HEK293 (cell line): ENCODE results near the gene SNAP91.
A peak's percentile ranks its signal among the peaks of the same experiment; 100 is the strongest.

Experiments
- GLIS1 ChIP-seq: fragments of 450-650 bp; formaldehyde crosslinking; IDR thresholded peaks from 2 replicates; pipeline ENCODE4 v1.5.1; 2016; ENCODE audit warnings: missing biosample characterization, missing genetic modification characterization
- PRDM4 ChIP-seq: fragments of 450-650 bp; formaldehyde crosslinking; IDR thresholded peaks from 2 replicates; pipeline ENCODE4 v1.5.1; 2017; ENCODE audit warnings: missing biosample characterization, missing genetic modification characterization
- REST ChIP-seq: fragments of 450-650 bp; formaldehyde crosslinking; IDR thresholded peaks from 2 replicates; pipeline ENCODE4 v1.5.1; 2016; ENCODE audit warnings: missing biosample characterization, missing genetic modification characterization
- SCRT2 ChIP-seq: fragments of 450-650 bp; formaldehyde crosslinking; IDR thresholded peaks from 2 replicates; pipeline ENCODE4 v1.5.1; 2016; ENCODE audit warnings: missing biosample characterization, missing genetic modification characterization
- SP2 ChIP-seq: fragments of 450-650 bp; formaldehyde crosslinking; IDR thresholded peaks from 2 replicates; pipeline ENCODE4 v1.5.1; 2016; ENCODE audit warnings: missing biosample characterization, missing genetic modification characterization
- ZBTB49 ChIP-seq: fragments of 450-650 bp; formaldehyde crosslinking; IDR thresholded peaks from 2 replicates; pipeline ENCODE4 v1.5.1; 2016; ENCODE audit warnings: missing biosample characterization, missing genetic modification characterization, low read depth
- ZFP3 ChIP-seq: fragments of 450-650 bp; formaldehyde crosslinking; IDR thresholded peaks from 2 replicates; pipeline ENCODE4 v1.5.1; 2016; ENCODE audit warnings: low read depth, missing biosample characterization, missing genetic modification characterization
- ZNF19 ChIP-seq: fragments of 450-650 bp; formaldehyde crosslinking; IDR thresholded peaks from 2 replicates; pipeline ENCODE4; 2016; ENCODE audit warnings: missing biosample characterization, missing genetic modification characterization, low read depth
- ZNF341 ChIP-seq: fragments of 450-650 bp; formaldehyde crosslinking; IDR thresholded peaks from 2 replicates; pipeline ENCODE4; 2016; ENCODE audit warnings: low read depth, missing biosample characterization, missing genetic modification characterization
- ZNF391 ChIP-seq: fragments of 450-650 bp; formaldehyde crosslinking; IDR thresholded peaks from 2 replicates; pipeline ENCODE4 v1.5.1; 2016; ENCODE audit warnings: low read depth, missing biosample characterization, missing genetic modification characterization, borderline replicate concordance
- ZNF513 ChIP-seq: fragments of 450-650 bp; IDR thresholded peaks from 2 replicates; pipeline ENCODE4 v1.5.1; 2018; ENCODE audit warnings: missing biosample characterization, missing genetic modification characterization
- ZNF548 ChIP-seq: fragments of 450-650 bp; formaldehyde crosslinking; IDR thresholded peaks from 2 replicates; pipeline ENCODE4 v1.5.1; 2016; ENCODE audit warnings: missing biosample characterization, missing genetic modification characterization
- ZNF600 ChIP-seq: fragments of 450-650 bp; formaldehyde crosslinking; IDR thresholded peaks from 2 replicates; pipeline ENCODE4 v1.5.1; 2016; ENCODE audit warnings: missing biosample characterization, missing genetic modification characterization
- ZNF843 ChIP-seq: fragments of 450-650 bp; formaldehyde crosslinking; IDR thresholded peaks from 2 replicates; pipeline ENCODE4 v1.5.1; 2016; ENCODE audit warnings: missing biosample characterization, missing genetic modification characterization
- TF ChIP-seq, protein P1 (sequence below): fragments of 450-650 bp; formaldehyde crosslinking; IDR thresholded peaks from 2 replicates; pipeline ENCODE4 v1.5.1; 2016; ENCODE audit warnings: missing biosample characterization, missing genetic modification characterization
- TF ChIP-seq, protein P2 (sequence below): fragments of 450-650 bp; formaldehyde crosslinking; IDR thresholded peaks from 2 replicates; pipeline ENCODE4 v1.5.1; 2016; ENCODE audit warnings: missing biosample characterization, missing genetic modification characterization
- TF ChIP-seq, protein P3 (sequence below): fragments of 450-650 bp; formaldehyde crosslinking; IDR thresholded peaks from 2 replicates; pipeline ENCODE4 v1.5.1; 2016; ENCODE audit warnings: missing biosample characterization, missing genetic modification characterization, borderline replicate concordance

Gene SNAP91

DNA sequence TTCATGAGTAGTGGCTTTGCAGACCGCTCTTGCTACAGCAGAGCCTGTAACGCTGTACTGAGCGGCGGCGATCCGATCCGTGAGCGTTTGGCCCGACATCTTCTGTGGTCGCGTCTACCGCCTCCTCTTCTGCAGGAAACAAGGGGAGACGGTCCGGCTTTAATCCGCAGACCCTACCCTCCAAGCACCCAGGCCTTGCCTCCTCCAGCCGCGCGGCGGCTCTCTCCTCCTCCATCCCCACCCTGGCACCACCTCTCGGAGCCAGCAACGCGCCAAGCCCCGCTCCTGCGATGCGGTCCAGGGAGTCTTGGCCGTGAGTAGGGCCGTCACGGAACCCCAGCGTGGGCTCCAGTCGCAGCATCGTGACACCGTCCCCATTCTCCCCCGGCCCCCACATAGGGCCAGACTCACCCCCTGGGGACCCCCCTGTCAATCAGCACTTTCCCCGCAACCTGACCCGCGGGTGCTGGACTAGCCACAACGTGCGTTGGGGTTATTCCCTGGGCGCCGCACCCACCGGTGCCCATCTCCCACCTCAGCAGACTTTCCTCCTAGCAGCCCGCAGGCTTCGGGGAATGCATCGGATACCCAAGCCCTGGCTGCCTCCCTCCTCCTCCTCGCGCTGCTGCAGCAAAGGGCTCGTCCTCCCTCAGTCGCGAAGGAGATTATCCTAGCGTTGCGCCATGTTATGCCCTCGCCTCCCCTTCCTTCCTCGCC is 914 bp downstream of the SNAP91 start (continued):
- TF ChIP-seq ZFP3 (tag by site-specific recombination): no peak
- TF ChIP-seq, protein P1, sequence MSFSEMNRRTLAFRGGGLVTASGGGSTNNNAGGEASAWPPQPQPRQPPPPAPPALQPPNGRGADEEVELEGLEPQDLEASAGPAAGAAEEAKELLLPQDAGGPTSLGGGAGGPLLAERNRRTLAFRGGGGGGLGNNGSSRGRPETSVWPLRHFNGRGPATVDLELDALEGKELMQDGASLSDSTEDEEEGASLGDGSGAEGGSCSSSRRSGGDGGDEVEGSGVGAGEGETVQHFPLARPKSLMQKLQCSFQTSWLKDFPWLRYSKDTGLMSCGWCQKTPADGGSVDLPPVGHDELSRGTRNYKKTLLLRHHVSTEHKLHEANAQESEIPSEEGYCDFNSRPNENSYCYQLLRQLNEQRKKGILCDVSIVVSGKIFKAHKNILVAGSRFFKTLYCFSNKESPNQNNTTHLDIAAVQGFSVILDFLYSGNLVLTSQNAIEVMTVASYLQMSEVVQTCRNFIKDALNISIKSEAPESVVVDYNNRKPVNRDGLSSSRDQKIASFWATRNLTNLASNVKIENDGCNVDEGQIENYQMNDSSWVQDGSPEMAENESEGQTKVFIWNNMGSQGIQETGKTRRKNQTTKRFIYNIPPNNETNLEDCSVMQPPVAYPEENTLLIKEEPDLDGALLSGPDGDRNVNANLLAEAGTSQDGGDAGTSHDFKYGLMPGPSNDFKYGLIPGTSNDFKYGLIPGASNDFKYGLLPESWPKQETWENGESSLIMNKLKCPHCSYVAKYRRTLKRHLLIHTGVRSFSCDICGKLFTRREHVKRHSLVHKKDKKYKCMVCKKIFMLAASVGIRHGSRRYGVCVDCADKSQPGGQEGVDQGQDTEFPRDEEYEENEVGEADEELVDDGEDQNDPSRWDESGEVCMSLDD (tag by site-specific recombination): peak; percentile 26; the same call in 1 of the 2 replicates
- no peak for TF ChIP-seq SCRT2
- 0 out of 2 replicates have a peak, but pooled peaks have one; percentile 9 for TF ChIP-seq PRDM4
- 0 out of 2 replicates have a peak, but pooled peaks have one; percentile 12 for TF ChIP-seq SP2
- TF ChIP-seq ZNF19 (tag by site-specific recombination): no peak
- TF ChIP-seq, protein P2, sequence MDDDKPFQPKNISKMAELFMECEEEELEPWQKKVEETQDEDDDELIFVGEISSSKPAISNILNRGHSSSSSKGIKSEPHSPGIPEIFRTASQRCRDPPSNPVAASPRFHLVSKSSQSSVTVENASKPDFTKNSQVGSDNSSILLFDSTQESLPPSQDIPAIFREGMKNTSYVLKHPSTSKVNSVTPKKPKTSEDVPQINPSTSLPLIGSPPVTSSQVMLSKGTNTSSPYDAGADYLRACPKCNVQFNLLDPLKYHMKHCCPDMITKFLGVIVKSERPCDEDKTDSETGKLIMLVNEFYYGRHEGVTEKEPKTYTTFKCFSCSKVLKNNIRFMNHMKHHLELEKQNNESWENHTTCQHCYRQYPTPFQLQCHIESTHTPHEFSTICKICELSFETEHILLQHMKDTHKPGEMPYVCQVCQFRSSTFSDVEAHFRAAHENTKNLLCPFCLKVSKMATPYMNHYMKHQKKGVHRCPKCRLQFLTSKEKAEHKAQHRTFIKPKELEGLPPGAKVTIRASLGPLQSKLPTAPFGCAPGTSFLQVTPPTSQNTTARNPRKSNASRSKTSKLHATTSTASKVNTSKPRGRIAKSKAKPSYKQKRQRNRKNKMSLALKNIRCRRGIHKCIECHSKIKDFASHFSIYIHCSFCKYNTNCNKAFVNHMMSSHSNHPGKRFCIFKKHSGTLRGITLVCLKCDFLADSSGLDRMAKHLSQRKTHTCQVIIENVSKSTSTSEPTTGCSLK (tag by site-specific recombination): no peak
- TF ChIP-seq, protein P3, sequence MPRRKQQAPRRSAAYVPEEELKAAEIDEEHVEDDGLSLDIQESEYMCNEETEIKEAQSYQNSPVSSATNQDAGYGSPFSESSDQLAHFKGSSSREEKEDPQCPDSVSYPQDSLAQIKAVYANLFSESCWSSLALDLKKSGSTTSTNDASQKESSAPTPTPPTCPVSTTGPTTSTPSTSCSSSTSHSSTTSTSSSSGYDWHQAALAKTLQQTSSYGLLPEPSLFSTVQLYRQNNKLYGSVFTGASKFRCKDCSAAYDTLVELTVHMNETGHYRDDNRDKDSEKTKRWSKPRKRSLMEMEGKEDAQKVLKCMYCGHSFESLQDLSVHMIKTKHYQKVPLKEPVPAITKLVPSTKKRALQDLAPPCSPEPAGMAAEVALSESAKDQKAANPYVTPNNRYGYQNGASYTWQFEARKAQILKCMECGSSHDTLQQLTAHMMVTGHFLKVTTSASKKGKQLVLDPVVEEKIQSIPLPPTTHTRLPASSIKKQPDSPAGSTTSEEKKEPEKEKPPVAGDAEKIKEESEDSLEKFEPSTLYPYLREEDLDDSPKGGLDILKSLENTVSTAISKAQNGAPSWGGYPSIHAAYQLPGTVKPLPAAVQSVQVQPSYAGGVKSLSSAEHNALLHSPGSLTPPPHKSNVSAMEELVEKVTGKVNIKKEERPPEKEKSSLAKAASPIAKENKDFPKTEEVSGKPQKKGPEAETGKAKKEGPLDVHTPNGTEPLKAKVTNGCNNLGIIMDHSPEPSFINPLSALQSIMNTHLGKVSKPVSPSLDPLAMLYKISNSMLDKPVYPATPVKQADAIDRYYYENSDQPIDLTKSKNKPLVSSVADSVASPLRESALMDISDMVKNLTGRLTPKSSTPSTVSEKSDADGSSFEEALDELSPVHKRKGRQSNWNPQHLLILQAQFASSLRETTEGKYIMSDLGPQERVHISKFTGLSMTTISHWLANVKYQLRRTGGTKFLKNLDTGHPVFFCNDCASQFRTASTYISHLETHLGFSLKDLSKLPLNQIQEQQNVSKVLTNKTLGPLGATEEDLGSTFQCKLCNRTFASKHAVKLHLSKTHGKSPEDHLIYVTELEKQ (tag by site-specific recombination): no peak
- 0 out of 2 replicates have a peak, but pooled peaks have one; percentile 9 for TF ChIP-seq ZNF843
- no peak for TF ChIP-seq ZNF391 (tag by site-specific recombination)
- TF ChIP-seq GLIS1 (tag by site-specific recombination): peak; percentile 40; the same call in 1 of the 2 replicates
- no peak for TF ChIP-seq ZNF548 (tag by site-specific recombination)
- TF ChIP-seq ZBTB49: no peak
- TF ChIP-seq ZNF341 (tag by site-specific recombination): peak; percentile 95
- peak; percentile 71 for TF ChIP-seq ZNF513 (tag by site-specific recombination)
- TF ChIP-seq ZNF600 (tag by site-specific recombination): peak; percentile 76
- TF ChIP-seq REST: no peak
